ENCODE data around the gene HAUS3.

HAUS3 gene, protein sequence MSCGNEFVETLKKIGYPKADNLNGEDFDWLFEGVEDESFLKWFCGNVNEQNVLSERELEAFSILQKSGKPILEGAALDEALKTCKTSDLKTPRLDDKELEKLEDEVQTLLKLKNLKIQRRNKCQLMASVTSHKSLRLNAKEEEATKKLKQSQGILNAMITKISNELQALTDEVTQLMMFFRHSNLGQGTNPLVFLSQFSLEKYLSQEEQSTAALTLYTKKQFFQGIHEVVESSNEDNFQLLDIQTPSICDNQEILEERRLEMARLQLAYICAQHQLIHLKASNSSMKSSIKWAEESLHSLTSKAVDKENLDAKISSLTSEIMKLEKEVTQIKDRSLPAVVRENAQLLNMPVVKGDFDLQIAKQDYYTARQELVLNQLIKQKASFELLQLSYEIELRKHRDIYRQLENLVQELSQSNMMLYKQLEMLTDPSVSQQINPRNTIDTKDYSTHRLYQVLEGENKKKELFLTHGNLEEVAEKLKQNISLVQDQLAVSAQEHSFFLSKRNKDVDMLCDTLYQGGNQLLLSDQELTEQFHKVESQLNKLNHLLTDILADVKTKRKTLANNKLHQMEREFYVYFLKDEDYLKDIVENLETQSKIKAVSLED

DNA sequence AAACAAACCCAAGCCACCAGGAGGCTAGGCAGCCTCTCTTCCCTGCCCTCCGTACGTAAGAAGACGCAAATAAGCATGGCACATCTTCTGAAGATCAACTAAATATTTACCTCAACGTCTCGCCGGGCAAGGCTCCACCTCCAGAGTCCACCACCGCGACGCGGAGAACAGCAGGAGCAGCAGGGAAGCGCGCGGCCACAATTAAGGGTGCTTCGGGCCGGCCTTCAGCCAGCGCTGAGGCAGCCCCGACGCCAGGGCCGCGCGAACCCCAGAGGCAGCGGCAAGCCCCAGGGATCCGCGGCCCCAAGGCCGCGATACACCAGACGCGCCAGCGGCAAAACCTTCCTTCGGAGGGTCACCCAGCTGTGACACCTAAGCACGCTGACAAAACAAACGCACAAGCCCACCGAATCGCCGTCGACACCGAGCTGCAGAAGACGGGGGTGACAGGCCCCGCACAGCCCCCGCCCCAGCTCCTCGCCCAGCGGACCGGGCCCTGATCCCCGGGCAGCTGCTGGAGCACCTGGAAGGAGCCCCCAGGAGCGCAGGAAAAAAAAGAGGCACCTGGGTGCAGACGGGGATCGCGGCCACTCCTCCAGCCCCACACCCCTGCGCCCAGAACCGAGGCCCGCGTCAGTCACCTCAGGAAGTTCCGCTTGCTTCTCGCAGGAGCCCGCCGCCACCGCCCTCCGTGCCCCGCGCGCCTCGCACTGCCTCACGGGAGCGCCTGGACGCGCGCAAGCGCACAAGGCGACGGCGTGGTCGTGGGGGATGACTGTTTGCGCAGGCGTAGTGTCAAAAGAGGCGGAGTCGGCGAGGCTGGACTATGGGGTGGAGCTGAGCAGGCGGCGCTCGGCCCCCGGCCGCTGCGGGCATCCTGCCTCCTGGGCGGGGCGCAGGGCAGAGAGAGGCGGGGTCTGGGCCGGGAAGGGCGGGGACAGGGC lies at the start of gene HAUS3, which contains the start of gene POLN:
TSS of gene HAUS3 (minus strand) at position 712 of the 944 bp plus-strand sequence. CDS start 1,175 bp downstream, outside the sequence.
TSS of gene POLN (minus strand) at position 712 of the 944 bp plus-strand sequence. CDS start 12,890 bp downstream, outside the sequence.
- DNase-seq (ENCODE audit: low read depth), result peak; percentile 91

DNA sequence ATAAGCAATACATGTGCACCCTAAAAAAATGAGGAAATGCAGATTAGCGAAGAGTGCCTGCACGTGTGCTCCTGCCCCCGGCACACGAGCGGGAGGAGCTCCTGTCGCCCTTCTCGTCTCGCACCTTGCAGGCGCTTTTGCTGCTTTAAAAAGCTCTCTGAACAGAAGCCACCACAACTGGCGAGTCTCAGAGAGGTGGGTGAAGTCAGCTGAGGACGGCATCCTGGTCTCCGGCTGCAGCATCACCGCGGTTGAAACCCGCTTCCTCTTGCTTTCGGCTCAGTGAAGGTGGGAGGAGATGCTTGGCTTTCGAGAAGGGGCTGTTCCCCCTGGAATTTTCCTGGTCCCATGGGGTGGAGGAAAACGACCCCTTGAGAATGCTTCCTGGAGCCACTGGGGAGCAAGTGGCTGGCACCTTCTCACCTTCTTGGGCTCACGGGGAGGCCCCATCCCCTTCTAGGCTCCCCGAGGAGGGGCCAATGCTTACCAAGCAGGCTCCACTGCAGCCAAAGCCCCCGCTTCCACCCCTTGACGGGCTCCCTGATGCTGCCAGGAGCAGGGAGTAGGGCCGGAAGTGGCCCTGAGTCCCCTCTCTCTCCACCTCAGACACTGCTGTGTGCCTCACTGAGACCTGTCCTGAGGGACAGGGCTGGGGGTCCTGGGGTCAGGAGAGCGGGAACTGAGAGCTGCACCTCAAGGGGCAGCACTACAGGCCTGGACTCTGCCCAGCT lies 49.2 kb upstream of the HAUS3 start:
- DNase-seq (ENCODE audit: low read depth), result no peak

DNA sequence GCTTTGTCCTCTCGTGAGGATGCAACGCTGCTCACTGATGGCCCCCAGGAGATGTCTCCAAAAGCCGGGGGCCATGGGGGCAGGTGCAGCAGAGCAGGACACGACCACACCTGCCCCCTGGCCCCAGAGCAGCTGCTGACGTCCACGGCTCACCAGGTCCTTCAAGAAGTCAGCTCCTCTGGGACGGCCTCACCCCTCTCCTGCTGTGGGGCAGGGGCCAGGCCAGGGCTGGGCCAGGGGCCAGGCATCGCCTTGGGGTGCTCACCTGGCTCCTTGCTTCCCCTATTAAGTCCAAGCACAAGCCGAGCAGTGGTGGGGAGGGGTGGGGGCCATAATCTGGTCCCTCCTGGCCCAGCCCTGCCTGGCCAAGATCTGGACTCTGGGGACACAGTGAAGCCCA lies 48.6 kb upstream of the HAUS3 start:
- DNase-seq (ENCODE audit: low read depth), result no peak

DNA sequence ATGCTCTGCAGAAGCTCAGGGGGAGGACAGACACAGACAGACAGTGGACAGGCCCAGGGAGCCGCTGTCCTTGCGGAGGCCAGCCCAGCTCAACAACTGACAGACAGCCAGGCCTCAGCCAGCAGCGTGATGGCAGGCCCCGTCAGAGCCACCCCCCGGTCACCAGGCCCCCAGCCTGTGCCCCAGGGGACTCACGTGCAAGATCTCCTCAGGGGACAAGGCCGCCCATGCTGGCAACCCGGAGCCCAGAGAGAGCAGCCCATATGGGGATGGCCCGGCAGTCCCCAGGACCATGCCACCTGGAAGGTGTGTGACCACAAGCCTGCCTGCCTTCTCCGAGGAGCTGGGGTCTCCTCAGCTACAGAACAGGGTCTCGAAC lies 48.0 kb upstream of the HAUS3 start:
- DNase-seq (ENCODE audit: low read depth), result no peak

DNA sequence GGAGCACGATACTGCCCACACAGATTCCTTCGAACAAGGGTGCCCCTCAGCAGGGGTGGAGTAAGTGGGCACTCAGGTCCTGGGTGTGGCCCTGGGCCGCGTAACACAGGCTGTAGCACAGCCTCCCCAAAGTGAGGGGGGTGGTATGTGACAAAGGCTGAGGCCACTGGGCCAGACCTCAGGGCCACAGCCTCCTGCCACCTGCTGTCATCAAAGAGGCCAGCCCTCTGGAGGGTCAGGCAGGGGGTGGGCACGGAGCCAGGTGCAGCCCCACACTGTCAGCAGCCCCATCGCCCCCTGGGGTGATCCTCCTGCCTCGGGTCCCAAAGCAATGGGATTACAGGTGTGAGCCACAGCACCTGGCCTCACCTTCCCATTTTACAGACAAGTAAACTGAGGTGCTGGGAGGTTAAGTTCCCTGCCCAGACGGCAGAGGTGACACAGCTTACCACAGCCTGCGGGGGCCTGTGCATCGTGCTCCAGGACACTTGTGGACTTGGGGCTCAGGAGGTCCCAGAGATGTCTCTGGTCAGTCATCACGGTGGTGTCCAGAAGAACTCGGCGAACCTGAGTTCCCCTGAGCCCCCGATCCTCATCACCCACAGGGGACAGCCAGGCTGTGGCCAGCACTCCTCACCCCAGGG lies 47.5 kb upstream of the HAUS3 start:
- DNase-seq (ENCODE audit: low read depth), result no peak

DNA sequence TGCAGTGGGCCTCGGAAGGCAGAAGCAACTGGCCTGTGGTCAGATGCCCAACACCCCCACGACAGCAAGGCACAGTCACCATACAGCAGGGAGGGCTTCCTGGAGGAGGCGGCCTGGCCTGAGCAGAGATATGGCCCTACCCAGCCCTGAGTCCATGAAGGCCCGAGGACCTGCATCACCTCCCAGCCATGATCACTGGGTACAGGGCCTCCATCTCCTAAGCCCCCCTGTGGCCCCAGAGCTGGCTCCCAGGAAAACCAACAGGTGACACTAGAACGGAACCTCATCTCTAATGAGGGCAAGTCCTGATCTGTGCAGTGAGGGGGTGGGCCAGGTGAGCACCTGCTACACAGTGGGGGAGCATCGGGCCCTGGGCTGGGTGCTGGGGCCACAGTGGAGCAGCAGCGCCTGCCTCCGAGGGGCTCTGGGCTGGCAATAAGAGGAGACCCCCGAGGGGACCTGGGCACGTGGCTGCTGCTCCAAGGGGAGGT lies 46.2 kb upstream of the HAUS3 start:
- no peak for DNase-seq (ENCODE audit: low read depth)

DNA sequence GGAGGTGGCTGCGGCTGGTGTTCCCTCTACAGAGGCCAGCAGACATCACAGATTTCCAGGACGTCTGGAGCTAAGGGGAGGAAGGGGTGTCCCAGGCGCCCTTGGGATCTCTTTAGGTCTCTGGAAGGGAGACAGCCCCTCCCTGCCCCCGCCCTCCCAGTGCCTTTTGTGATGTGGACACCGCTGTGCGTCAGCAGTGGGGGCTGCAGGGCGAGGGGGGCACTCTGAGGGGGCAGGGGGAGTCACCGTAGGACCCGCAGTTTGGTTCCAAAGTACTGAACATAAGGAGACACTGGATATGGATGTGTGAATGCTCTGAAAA lies 45.6 kb upstream of the HAUS3 start:
- no peak for DNase-seq (ENCODE audit: low read depth)

DNA sequence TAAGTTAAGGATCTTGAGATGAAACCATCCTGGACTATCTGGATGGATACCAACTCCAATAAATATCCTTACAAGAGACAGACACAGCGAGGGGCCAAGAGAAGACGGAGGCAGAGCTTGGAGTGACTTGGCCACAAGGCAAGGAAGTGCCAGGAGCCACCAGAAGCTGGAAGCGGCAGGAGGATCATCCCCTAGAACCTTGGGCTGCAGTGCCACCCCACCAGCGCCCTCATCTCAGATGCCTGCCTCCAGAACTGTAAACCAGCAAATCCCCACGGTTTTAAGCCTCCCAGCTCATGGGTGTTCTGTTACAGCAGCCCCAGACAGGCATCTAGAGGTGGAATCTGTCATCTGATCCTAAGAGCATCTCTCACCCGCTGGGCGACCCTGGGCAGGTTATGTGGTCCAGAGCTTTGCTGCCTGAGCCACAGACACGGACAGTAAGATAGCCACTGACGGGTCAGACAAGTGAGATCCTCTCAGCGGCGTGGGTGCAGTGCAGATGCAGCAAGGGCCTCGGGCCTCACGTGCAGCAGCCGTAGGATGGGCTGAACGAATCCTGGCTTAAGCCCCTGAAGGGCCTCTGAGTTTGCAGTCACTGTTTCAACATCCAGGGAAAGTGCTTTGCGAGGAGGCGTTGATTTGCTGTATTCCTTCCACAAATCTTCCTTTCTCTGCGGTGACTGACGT lies 45.1 kb upstream of the HAUS3 start:
- DNase-seq (ENCODE audit: low read depth), result no peak

DNA sequence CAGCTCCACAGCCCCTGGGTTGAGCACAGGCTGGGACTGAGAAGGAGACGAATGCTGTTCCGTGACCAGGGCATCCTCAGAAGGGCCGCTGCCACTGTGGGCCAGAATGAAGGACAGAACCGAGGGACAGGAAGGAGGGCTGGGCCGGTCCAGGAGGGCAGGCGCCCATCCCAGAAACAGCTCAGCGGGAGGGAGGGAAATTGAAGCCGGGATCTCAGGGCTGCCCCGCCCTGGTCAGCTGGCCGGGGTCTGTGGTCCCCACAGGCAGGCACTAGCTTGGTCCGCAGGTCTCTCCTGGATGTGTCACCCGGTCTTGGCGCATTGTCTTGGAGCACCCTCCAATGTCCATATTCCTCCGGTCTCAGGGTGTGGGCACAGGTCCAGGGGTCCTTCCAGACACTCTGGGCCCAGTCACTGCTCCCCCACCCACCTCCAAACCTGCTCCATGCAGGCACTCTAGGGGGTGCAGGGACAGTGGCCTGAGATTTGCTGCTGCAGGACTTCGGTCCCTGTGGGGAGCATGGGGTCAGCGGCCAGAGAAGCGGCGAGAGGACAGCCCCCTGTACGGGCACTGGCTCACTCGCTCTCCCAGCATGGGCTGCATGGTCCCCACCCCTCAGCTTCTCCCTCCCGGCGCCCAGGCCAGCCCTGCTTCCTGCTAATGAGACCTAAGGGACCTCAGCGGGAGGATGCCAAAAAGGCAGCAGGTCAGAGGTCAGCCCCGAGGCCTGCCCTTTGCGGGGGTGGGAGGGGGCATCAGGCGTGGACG lies 43.9 kb upstream of the HAUS3 start:
- DNase-seq (ENCODE audit: low read depth), result no peak

DNA sequence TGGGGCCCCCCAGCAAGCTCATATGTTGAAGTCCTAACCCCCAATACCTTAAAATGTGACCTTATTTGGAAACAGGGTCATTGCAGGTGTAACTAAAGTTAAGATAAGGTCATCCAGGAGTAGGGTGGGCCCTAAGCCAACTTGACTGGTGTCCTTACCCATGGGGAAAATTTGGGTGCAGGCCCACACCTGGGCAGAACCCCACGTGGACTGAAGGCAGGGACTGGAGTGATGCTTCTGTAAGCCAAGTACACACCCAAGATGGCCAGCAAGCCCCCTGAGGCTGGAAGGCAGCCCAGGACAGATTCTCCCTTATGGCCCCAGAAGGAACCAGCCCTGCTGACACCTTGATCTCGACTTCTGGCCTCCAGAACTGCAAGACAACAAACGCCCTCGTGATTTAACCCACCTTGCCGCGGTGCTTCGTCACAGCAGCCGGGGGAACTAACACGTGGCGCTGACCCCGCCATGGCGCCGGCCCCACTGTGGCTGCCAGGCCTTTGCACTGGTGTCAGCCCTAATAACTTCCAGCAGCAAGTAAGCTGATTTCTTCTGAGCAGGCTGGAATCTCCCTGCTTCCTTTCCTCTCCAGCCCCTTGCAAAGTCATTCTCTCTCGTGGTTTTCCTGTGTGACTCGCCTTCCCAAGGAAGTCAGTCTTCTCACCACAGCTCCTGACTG lies 43.2 kb upstream of the HAUS3 start:
- peak; percentile 52 for DNase-seq (ENCODE audit: low read depth)

DNA sequence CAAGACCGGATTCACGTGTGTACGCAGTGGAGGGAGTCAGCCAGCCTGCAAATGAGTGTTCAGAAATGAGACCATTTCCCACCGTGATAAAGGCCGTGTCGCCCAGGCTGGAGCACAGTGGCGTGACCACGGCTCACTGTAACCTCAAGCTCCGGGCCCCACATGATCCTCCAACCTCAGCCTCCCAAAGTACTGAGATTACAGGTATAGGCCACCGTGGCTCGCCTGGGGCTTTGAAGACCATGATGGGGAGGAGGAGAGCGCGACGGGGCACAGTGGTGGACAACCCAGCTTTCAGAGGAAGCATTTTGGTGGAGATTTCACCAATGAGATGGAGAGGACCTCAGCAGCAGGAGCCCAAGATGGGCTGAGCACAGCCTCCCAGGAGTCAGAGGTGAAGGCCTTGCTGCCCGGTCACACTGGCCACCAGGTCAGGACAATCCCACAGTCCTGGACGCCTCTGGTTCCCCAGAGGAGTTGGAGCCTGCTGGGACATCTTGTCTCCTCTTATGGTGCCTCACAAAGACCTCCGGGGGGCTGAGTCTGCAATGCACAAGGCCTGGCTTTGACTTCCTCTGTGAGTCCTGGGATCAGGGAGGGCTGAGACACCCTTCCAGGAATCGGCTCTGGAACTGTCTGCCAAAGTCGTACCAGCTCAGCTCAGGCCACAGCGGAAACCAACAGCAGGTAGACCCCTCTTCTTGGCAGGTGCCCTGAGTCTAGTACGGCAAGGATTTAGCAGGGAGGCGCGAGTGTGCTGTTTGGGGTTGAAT lies 42.4 kb upstream of the HAUS3 start:
- DNase-seq (ENCODE audit: low read depth), result no peak

DNA sequence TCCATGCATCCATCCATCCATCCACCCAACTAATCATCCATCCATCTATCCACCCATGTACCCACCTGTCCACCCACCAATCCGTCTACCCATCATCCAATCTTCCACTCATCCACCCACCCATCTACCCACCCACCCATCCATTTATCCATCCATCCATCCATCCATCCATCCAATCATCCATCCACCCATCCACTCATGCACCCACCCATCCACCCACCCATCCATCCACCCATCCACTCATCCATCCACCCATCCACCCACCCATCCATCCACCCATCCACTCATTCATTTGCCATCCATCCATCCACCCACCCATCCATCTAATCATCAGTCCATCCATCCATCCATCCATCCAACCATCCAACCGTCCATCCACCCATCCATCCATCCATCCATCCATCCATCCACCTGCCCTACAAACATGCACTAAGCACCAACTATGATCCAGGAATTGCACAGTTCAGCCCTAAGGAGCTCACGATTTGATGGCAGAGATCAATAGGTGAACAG lies 41.3 kb upstream of the HAUS3 start:
- no peak for DNase-seq (ENCODE audit: low read depth)

DNA sequence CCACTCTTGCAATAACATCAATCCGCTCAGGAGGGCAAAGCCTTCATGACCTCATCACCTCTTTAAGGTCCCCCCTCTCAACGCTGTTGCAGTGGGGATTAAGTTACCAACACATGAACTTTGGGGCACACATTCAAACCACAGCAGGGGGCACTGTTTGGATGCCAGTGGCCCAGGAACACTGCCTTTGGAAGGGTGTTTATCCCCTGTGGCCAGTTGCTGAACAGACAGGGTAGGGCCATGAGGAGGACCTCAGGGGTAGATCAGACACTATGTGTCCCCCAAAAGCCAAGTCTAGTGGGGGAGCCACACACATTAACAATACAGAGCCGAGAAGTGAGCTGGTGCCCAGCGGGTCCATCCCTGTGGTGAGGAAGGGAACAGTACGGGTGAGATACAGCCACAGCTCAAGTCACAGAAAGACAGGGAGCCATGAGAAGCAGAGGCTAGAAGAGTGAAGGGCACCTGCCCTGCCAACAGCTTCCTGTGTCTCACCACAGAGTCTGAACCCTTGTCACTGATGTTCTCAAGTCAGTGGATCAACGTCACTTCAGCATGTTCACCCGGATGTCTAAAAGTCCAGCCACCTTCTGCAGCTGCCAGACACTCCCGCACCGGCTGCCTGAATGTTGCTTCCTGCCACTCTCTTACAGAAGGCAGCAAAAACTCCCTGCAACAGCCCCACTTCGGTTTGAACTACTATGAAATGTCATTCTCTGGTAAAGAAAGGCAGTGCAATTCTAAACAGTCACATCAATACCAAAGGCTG lies 39.8 kb upstream of the HAUS3 start:
- no peak for DNase-seq (ENCODE audit: low read depth)

DNA sequence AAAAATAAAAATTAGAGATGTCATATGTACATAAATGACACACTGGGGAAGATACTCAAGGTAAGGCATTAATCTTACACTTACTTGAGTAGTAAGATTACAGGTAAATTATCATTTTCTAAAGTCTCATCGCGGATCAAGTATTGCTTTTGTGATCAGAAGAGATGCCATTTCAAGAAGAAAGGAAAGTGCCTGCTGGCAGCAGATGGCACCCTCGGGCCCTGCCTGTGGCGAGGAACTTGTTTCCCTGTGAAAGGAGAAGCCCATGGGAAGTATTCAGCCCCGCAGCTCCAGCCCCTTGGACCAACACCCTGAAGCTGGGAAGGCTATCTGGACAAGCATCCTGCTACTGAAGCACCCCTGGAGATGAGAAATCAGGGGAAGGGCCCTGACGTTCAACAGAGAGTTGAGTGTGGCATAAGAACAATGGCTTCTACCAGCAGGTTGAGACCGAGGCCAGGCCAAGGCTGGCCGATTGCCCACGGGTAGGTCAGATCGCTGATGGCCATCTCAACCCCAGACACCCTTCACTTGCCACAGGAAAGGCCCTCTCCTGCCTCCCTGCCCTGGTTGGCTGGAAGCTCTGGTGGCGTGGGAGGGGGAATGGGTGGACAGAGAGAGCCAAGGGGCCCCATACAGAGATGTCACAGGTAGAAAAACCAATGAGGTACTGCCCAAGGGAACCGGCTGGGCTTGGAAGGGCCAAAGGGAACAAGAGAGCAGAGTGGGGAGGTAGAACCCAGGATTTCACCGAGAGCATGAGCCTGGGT lies 38.8 kb upstream of the HAUS3 start:
- no peak for DNase-seq (ENCODE audit: low read depth)

DNA sequence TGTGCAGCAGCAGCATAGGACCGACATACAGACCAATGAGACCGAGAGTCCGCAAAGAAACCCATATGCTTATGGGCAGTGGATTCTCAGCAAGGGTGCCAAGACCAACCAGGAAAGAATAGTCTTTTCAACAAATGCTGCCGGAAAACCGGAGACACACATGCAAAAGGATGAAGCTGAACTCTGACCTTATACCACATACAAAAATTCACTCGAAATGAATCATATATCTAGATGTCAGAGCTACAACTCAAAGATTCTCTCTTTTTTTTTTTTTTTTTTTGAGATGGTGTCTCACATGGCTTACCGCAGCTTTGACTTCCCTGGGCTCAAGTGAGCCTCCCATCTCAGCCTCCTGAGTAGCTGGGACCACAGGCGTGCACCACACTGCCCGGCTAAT lies 36.0 kb upstream of the HAUS3 start:
- no peak for DNase-seq (ENCODE audit: low read depth)

DNA sequence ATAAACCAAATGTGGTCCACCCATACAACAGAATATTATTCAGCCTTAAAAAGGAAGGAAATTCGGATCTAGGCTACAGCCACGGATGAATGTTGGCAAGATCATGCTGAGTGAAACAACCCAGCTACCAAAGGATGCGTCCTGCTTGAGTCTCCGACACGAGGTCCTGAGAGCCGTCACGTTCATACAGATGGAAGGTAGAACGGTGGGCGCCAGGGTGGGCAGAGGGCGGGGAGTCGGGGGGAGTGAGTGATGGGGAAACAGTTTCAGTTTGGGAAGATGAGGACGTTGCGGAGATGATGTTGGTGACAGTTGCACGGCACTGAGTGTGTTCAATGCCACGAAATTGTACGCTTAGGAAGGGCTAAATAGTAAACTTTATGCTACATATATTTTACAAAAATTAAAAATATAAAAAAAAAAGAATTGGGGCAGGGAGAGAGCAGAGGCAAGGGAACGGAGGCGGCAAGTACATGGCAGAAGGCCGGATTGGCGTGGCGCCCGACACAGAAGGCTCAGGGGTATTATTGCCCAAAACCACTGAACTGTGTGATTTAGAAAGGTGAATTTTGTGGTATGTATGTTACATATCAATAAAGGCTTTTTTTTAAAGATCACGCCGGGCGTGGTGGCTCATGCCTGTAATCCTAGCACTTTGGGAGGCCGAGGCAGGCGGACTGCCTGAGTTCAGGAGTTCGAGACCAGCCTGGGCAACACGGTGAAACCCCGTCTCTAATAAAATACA lies 34.8 kb upstream of the HAUS3 start:
- DNase-seq (ENCODE audit: low read depth), result no peak

Data from HS-5 (cell line).